GM18951 (cell line): Measurements from ENCODE around the gene TIMM17B.

ENCODE experiments used
- POLR2A ChIP-seq: IDR thresholded peaks from 4 replicates; pipeline ENCODE4 v1.6.1; 2011; ENCODE audit warnings: mild to moderate bottlenecking; ENCODE audit not compliant: insufficient read length, insufficient read depth; ENCODE audit errors: extremely low read depth
- in situ Hi-C: fragments of 300-500 bp; cut with MboI; formaldehyde crosslinking; loops from one replicate; pipeline ENCODE4 v1.12.0; 2022; ENCODE audit warnings: low sequenced_read_pairs, mixed read lengths, inconsistent platforms; ENCODE audit not compliant: unreplicated experiment

TIMM17B gene

DNA sequence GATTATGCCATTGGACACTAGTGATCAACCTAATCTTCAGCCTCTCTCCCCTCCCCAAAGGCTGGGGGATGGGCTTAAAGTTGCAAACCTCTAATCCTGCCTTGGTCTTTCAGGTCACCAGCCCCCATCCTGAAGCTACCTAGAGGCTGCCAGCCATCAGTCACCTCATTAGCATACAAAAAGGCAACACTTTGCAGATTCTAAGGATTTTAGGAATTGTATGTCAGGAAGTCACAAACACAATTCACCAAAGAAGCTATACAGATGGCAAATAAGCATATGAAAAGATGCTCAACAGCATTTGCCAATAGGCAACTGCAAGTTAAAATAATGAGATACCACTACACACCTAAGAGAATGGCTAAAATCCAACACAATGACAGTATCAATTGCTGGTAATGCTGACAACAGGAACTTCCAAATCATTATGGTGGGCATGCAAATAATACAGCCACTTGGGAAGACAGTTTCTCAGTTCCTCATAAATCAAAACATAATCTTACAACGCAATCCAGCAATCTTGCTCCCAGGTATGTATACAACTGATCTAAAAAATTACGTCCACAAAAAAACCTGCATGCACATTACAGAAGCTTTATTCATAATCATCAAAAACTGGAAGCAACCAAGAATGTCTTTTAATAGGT is 30.3 kb upstream of the TIMM17B start:
- in situ Hi-C loops = no loop called here
- no peak for TF ChIP-seq POLR2A

DNA sequence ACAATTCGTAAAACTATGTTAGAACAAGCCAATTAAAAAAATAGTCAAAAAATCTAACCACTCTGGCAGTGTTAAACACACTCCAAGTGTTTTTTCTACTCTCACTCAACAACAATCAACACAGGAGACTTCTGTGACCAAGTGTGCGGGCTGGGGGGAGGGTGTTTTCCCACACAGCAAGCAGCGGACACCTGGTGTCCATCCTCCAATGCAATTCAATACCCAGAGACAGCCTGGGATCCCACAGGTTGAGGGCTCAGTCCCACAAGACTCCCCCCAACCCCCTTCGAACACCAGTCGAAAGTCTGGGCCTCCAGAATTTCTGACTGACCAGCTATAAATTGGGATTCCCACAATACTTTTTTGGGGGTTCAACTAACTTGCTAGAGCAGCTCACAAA is 29.6 kb upstream of the TIMM17B start:
- no peak for TF ChIP-seq POLR2A
- in situ Hi-C loops = no loop called here

DNA sequence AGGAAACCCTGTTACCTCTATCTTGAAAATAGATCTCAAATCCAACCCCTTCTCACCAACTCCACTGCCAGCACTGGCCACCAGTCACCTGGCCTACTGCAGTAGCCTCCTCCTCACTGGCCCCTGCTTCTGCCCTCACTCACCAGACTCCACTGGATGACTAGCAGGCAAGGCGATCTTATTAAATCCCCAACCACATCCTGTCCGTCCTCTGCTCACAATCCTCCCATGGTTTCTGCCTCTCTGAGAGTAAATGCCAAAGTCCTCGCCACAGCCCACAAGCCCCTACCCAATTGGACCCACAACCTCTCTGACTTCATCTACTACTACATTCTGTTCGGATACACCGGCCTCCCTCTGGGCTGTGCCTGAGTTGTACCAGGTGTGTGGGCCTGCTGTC is 26.7 kb upstream of the TIMM17B start:
- in situ Hi-C loops = no loop called here
- TF ChIP-seq POLR2A = no peak

DNA sequence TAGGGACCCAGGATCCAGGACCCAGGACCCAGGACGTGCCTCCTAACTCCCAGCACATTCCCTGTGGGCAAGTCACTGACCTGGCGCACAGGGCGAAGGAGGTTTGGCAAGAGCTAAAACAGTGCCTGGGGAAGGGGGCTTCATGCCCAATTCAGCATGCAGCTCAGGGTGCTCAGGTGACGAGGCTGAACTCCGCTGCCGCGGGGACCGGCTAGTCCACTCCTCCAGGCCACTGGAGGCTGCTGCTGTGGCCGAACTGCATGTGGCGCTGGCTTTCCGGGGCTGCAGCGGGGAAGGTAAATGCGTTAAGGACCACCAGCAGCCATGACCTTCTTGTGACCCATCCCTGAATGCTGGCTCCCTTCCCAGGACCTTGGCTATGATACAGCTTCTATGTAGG is 26.2 kb upstream of the TIMM17B start:
- TF ChIP-seq POLR2A = no peak
- in situ Hi-C loops = no loop called here

DNA sequence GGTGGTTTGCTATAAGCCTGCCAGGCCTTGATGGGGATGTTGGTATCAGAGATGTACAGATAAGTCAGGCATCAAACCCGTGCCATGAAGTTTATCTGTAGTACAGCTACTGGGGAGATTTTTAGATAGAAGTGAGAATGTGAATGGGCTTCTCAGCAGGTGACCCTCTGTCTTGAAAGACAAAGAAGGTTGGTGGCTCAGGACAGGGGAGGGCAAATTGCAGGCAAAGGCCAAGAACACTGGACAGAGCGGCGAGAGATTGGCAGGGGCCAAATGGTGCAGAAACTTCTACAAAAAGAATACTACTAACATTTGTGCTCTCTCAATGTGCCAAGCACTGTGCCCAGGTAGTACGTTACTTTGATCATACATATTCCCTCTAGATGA is 23.1 kb upstream of the TIMM17B start:
- TF ChIP-seq POLR2A = no peak
- in situ Hi-C loops = no loop called here

DNA sequence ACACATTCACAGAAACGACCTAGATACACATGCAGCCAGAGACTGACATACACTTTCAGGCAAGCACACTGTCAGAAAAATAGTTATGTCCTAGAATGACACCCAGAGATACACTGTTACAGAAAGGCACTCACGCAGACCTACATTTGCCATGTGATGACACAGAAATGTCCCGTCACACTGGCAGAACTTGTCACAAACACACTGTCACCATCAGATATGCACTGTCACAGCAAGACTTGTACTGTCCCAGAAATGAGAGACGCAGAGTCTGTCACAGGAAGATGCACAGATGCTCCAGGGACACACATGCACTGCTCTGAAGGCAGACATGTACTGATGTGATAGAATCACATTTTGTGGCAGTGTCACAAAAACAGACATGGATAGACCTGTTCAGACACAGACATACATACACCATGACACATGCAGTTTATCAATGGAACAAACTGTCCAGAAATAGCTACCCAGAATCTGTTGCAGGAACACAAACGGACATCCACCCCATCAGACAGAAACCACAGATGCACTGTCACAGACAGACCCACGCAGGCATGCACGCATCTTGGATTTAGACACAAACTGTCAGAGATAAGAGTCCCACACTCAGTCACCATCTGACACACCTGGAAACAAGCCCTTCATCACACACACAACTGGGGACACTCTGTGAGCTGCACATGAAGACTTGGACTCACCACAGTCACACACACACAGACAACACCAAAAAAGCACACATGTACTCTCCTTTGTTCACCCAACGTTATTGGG is 22.6 kb upstream of the TIMM17B start:
- in situ Hi-C loops = no loop called here
- TF ChIP-seq POLR2A = no peak

DNA sequence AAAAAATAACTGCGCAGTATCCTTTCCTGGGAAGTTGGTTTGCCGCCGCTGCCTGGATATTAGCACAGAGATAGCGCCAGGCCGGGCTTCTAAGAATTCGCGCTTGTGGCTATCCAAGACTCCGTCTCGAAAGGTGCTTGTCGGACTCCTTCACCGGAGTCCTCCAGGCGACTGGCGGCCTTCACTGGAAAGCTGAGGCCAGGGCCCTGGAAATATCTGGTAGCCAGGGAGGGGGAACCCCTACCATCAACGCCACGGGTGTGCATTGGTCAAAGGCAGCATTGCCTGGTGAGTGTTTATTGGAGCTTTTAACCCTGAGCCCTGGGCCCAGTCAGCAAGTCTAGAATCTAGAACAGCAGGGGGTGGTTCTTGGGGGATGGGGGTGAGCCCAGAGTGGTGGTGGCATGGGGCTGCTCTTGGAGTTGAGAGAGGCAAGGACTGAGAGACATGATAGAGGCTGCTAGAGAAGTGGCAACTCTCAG is 21.8 kb upstream of the TIMM17B start:
- TF ChIP-seq POLR2A = no peak
- in situ Hi-C loops = no loop called here

DNA sequence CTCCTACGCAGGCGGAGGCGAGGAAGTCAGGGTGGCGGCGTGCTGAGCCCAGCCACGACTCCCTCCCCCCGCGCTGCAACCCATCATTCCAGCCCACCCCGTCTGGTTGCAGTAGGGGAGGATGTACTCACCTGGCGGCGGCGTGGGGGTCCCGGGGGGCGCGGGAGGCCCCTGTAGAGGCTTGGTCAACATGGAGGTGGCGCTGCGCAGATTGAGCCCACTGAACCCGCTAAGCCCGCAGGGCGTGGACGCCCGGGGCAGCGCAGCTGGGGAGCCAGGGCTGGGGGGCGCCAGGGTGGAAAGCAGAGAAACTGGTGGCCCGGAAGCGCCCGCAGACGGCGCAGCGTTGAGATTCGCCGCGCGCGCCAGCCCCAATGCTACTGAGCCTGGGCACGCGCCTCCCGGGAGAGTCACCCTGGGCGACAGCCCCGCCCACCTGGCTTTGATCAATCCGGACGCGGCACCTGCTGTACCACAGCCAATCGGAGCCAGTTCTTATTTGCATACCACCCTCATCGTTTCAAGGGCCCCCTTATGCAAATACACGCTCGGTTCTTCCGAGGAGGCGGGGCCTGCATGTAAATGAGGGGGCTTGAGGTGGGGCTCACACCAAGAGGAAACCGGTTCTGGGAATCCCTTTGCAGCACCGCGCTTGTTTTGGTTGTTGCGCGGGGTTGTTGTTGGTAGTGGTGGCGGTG is 21.2 kb upstream of the TIMM17B start, which contains the start of gene PIM2:
Gene PIM2, minus strand, starts transcription at position 382 of the 698 bp plus-strand sequence. Its CDS starts 190 bp downstream, at position 192.
- peak; percentile 98 for TF ChIP-seq POLR2A
- in situ Hi-C loops = no loop called here

DNA sequence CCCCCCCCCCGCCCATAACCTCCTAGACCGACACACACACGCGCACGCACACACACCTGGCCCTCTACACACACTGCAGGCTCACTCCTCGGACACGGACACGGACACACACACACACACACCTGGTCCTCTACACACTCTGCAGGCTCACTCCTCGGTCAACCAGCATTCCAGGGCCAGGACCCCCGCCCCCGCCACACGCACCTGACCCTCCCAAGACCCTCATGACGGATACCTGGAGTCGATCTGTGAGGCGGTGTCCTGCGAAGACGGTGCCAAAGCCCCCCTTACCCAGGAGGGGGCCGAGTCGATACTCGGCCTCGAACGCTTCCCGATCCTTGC is 20.7 kb upstream of the TIMM17B start:
- no peak for TF ChIP-seq POLR2A
- in situ Hi-C loops = no loop called here

DNA sequence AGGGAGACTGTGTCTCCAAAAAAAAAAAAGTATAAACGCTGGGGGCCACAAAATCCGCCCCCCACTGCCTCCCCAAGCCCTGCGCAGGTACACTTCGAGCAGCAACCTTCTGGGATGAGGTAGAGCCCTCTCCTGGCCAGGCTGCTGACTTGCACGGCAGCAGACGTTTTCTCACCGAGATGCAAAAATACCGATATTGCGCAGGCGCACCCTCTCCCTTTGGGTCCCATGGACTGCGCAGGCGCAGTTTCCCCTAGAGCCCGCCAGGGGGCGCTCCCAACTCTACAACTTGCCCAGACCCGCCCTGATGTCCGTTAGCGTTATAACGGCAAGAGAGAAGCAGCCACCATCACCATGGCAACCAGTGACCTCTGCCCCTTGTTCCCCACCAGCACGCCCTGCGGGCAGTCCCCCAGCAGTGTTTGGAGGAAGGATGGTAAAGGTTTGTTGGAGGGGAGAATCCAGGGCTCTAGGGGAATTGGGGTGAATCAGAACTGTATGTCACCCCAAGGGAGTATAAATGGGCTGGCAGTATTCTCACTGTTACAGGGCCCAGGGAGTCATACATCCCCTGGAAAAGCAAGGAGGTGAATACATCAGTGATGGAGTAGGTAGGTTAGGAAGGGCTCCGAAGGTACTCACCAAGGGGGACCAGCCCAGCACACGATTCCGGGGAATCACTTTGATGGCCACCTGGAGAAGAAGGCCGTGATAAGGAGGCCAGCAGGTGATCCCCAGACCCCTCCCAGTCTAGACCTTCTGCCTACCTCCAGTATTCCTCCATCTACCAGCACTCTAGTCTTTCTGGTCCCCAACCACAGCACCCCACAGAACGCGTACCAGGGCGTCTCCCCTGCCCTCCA is 19.8 kb upstream of the TIMM17B start:
- no peak for TF ChIP-seq POLR2A

DNA sequence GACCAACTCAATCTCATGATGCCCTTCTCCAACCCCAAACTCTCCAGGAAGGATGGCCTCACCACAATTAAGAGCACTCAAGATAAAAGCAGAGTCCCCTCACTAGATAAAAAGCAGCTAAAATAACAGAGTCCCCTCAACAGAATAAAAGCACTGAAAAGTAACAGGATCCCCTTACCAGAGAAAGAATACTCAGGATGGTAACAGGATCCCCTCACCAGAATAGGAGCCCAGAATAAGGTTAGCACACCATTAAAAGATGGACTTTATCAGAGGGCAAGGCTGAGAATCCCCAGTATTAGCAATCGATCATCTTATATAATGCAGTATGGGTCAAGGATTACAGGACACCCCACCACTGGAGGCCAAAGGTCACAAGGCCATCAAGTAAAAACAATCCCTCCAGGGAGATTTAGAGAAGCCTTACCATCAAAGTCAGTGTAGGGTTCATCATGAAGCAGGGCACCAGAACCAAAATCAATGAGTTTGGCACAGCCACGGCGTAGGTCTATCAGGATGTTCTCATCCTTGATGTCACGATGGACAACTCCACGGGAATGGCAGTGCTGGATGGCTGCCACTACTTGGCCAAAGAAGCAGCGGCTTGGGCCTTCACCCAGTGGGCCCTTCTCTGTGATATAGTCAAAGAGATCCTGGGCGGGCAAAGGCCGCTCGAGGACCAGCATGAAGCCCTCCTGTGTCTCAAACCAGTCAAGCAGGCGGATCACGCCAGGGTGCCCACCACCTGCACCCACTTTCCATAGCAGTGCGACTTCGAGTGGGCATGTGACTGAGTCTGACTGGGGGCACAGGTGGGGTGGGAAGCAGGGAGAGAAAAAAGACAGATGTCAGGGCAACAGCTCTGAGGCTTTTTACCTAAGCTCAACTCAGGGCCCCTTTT is 17.3 kb upstream of the TIMM17B start:
- in situ Hi-C loops = no loop called here
- TF ChIP-seq POLR2A = no peak

More for the DNA sequence above, 19.8 kb upstream of the TIMM17B start:
- in situ Hi-C loops = no loop called here

DNA sequence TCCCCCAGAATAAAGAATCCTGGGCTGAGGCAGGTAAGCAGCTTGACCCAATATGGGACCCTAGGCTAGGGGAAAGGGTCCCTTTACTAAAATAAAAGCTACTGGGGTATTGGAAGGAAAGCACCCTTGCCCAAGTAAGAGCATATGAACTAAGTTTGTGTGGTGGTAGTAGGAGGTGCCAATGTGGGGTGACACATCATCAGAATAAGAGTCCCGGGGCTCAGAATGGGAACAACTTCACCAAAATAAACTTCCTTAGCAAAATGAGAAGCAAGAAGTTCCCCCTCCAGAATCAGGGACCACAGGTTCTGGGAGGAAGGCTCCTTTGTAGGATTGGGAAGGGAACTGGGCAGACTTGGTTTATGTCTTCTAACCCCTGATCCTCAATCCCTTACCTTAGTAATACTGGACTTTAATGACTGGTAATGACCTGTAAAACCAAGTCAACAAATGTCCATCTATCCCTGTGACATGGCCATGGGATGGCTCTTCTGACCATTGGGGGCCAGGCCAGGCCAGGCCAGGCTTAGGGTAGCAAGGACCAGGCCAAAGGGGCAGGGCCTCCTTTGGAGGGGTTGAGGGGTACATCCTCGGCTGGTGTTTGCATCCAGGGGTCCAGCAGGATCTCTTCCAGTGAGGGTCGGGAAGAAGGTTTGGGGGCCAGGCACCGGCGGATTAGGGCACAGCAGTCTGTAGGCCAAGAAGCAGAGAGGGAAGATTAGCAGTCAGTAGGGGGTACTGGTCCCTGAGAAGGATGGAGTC is 16.2 kb upstream of the TIMM17B start:
- in situ Hi-C loops = no loop called here
- TF ChIP-seq POLR2A = no peak
